ENCODE results near the gene PROKR2.

DNA sequence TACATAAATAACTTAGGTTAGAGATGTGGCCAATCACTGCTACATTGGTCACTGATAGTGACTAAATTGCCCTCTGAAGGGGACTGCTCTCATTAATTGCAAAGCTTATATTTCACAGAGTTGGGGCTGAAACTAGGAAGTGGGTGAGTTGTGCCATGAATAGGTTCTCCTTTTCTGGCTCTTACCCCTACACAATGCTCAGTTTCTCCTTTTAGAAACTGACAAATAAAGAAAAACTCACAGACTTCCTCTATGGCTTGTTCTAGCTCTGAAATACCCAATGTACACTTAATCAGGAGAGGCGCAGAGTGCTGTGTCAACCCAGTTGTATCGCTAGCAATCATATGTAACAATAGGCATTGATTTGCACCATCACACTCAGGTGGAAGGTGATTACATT is 41.2 kb upstream of the PROKR2 start:
- TF ChIP-seq POLR2A (IDR thresholded peaks at IDR 0.05; ENCODE audit: low read length) (no peak), GATA1 (IDR thresholded peaks at IDR 0.05; ENCODE audit: low read depth, low read length) (no peak)

Data from erythroblast (primary cell).